GM20431 (cell line): ENCODE data around the gene NTN4.
"Not testable (repeated sequence)": the region's sequence is repeated elsewhere in the genome, so short reads cannot be mapped to it uniquely, and the experiment has no call there.

Source experiments
- in situ Hi-C: fragments of 300-500 bp; cut with MseI, MboI; formaldehyde crosslinking; loops from one replicate; pipeline ENCODE4 v1.15.0; 2020; ENCODE audit warnings: low sequenced_read_pairs; ENCODE audit not compliant: unreplicated experiment

Gene NTN4

GRCh38 chr12:95802482-95803270 is 12.1 kb upstream of the NTN4 start:
- in situ Hi-C loops: loop anchor here (25.0 kb wide), 1 partner anchor 165 kb away; no protein-coding TSS in a partner anchor

DNA sequence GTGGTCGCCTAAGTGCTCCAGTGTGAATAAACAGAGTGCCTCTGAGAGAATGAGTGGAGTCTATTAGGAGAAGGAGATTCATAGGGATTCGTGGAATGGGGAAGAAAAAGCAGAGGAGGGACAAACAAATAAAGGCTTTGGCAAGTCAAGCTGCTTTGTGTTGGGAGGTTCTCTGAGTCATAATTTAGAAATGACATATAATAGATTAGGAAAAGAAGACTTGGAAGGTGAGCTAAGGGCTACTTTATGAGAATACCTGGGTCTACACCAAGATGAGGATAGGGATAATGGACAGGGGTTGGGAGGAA is 6.4 kb upstream of the NTN4 start:
- in situ Hi-C loops: no loop called here

DNA sequence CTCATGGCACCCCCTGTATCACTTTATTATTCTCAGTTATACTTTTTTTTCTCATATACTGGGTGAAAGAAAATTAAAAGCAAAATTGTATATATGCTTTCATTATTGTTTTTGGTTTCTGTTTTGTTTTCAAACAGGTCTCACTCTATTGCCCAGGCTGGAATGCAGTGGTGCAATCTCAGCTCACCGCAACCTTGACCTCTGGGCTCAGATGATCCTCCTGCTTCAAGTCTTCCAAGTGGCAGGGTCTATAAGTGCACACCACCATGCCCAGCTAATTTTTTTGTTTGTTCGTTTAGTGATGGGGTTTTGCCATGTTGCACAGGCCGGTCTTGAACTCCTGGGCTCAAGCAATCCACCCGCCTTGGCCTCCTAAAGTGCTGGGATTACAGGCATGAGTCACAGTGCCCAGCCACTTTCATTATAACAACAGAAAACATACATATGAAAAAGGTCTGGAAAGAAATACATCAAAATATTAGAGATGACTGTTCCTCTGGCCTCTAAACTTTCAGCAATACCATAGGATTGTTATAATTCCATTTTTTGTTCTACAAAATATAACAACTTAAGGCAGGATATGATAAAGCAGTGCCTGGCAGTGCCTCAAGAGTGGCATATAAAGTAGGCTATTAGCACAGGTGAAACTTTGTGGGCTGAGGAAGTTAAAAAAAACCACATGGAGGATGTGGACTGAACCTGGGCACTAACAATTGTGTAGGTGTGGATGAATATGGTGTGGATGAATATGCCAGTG is 5.8 kb upstream of the NTN4 start:
- in situ Hi-C loops: no loop called here

GRCh38 chr12:95790917-95791849 is 619 bp upstream of the NTN4 start:
- in situ Hi-C loops: no loop called here

DNA sequence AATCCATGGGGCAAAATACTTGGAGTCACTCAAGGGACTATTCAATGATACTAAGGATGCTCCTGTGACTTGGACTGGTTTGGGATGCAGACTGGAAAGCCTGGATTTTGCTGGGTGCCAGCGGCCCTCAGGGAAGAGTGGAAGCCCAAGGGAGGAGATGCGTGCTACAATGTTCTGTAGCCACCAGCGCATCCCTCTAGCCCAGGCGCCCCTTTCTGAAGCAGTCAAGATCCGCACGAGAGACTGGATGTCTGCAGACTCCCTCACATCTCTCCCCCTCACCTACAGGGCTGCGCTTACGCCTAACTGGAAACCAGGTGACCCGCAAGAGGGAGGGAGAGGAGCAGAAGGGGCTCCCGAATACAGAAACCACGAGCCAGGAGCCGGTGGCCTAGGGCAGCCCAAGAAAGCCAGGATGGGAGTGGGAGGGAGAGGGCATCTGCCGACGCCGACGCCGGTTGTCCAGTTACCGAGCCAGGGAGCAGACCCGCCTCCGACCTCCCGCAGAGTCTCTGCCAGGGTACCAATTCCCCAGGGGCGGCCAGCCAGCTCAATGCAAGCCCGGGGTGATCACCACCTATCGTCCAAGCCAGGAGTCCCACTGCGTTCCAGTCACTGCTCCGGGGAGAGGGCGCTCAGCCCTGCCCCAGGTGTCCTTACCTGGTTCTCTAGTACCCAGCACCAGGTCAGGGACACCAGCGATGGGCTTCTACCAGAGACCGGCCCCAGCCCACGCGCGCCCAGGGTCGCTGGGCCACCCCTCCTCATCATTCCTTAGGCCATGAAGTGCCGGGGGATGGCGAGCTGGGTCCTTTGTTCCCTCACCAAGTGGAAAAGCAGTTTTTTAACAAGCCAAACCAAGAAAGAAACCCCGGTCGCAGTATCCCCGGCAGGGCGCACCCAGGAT is 1.2 kb downstream of the NTN4 start:
- in situ Hi-C loops: no loop called here

GRCh38 chr12:95788637-95789036 is 1.9 kb downstream of the NTN4 start:
- in situ Hi-C loops: no loop called here

DNA sequence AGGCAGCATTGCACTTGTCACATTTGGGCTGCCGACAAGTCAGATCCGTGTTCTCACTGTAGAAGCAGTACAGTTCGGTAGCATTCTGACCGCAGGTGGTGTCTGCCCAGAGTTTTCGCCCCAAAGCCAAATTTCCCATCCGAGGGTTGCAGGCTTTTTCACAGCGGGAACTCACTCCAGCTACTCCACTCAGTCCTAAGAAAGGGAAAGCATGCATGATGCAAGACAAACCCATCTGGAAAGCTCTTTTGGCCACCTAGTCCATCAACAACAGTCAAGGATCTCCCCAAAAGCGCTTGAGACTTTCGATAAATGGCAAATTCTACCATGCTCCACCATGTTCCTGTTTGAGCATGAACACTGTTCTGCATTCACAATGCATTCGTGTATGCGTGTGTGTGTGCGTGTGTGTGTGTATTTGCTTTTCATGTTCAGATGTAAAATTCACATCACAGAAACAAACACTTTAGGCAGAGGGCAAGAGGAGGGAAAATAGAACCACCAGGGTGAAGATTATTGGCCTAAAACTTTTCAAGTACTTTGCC is 3.2 kb downstream of the NTN4 start:
- in situ Hi-C loops: no loop called here

DNA sequence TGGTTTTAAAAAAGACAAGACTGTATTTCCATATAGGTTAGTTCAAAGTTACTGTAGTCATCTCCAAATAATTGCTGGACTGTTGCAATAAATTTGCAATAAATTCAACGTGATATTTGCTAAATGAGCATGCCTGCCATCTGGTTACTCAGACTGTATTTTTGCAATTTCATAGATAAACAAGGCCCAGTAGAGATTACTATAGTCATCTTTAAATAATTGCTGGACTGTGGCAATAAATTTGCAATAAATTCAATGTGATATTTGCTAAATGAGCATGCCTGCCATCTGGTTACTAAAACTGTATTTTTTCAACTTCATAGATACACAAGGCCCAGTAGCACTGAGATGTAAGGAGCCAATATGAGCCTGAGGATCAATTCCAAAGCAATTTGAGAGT is 5.6 kb downstream of the NTN4 start:
- in situ Hi-C loops: no loop called here

GRCh38 chr12:95784286-95784685 is 6.3 kb downstream of the NTN4 start:
- in situ Hi-C loops: no loop called here

GRCh38 chr12:95775466-95775865 is 15.1 kb downstream of the NTN4 start:
- in situ Hi-C loops: not testable (repeated sequence)

- in situ Hi-C loops: no loop called here
These were observed 16.1 kb downstream of the NTN4 start for GRCh38 chr12:95774311-95775045.

- in situ Hi-C loops: no loop called here
These were observed 17.2 kb downstream of the NTN4 start for GRCh38 chr12:95773320-95773719.

GRCh38 chr12:95767703-95768102 is 22.9 kb downstream of the NTN4 start:
- in situ Hi-C loops: no loop called here

- in situ Hi-C loops: no loop called here
These were observed 24.1 kb downstream of the NTN4 start for GRCh38 chr12:95766356-95767019.

DNA sequence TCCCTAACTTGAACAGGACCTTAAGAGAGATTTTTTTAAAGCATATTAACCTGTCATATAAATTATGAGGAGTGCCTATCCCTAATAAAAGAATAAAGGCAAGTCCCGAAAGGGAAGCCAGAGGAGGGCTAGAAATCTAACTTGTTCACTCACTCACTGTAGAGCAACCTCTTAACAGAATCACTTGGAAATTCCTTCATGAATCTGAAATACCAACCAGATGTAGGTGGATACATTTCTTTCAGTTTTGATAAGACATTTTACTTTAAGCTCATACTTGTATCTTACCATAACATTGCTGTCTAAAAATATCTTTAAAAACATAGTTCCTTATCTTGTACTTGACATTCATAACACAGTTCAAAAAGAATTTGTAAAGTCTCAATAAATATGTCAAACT is 25.7 kb downstream of the NTN4 start:
- in situ Hi-C loops: no loop called here

DNA sequence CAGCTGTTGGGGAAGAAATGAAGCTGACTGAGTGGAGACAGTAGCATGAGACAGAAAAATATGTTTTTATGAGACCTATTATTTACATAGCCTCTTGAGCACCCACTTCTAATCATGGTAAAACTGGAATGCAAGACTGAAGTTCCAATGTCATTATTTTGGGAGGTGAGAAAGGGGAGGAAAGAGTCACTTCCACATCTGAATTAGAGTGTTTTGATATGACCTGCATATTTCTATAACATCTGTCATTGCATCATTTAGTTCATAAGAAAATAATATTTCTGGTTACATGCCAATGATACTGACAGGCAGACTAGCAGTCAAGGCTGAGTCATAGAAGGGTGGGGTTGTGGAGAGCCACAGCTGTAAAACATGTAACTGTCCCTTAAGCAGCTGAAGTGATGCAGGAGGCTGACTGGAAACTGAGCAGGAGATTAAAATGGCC is 26.7 kb downstream of the NTN4 start:
- in situ Hi-C loops: no loop called here

- in situ Hi-C loops: no loop called here
These were observed 28.3 kb downstream of the NTN4 start for GRCh38 chr12:95762123-95762785.

GRCh38 chr12:95760371-95760770 is 30.2 kb downstream of the NTN4 start:
- in situ Hi-C loops: no loop called here
